Thoracic aorta (tissue), 2 donors: ENCODE data around the gene FAM110D. TPM values are rescaled to one million over a fixed set of nuclear protein-coding genes. Genes with fewer than 3 reads are reported as not detected.

Experiments
- ATAC-seq: fragments of 150-250 bp; one replicate; pipeline ENCODE4 v1.8.0; 2017; ENCODE audit warnings: low read depth; ENCODE audit not compliant: insufficient number of reproducible peaks, low FRiP score
- DNase-seq: peaks from one replicate; pipeline ENCODE4 v3.0.0-alpha.2; 2020; ENCODE audit warnings: low spot score
- H3K27ac ChIP-seq, 2 donors: fragments of 200-600 bp; sonication (generic); 1 replicate in 1 of 2; 2 replicates in 1 of 2; pipeline ENCODE4 v1.5.1; 2016; ENCODE audit warnings: mild to moderate bottlenecking in 2 of 2, moderate library complexity in 2 of 2
- H3K27me3 ChIP-seq: fragments of 200-600 bp; sonication (generic); replicated peaks from 2 replicates; pipeline ENCODE4 v1.6.0; 2016; ENCODE audit warnings: mild to moderate bottlenecking; ENCODE audit not compliant: insufficient read depth
- H3K36me3 ChIP-seq: fragments of 200-600 bp; sonication (generic); one replicate; pipeline ENCODE4 v1.5.1; 2016
- H3K4me1 ChIP-seq, 2 donors: fragments of 200-600 bp; sonication (generic); 1 replicate in 1 of 2; 2 replicates in 1 of 2; pipeline versions ENCODE4 v1.5.1 to v1.6.0; 2016; ENCODE audit warnings: low read depth in 2 of 2, mild to moderate bottlenecking in 1 of 2; ENCODE audit not compliant: control insufficient read depth in 1 of 2
- H3K4me3 ChIP-seq: fragments of 200-600 bp; sonication (generic); 2 replicates; pipeline ENCODE4 v1.5.1; 2016; ENCODE audit warnings: mild to moderate bottlenecking
- H3K9me3 ChIP-seq: fragments of 200-600 bp; sonication (generic); 2 replicates; pipeline ENCODE4 v1.5.1; 2016
- CTCF ChIP-seq: fragments of 200-600 bp; sonication (generic); IDR thresholded peaks from one replicate; pipeline ENCODE4 v1.5.1; 2019; ENCODE audit warnings: antibody characterized with exemption
- total RNA-seq, 2 donors: library from RNA; depleted of rRNA; stranded (reverse); fragments of >200 nt; gene quantifications; one replicate each; pipeline versions ENCODE4 v1.1.0 to v1.2.3, GENCODE V29; 2016

The FAM110D gene
- total RNA-seq, 2 donors from 2014 or later, result 9.9 to 10.6 TPM

GRCh38 chr1:26184883-26185282 is 26.0 kb downstream of the FAM110D start:
- H3K36me3 ChIP-seq, result no peaks in the 10 kb centered on the region
- TF ChIP-seq CTCF, result no peak
- no peak overlapping the region for H3K4me3 ChIP-seq
- no peak for DNase-seq
- H3K4me1 ChIP-seq, result no peaks in the 10 kb centered on the region
- ATAC-seq, result no peak
- no peaks in the 10 kb centered on the region for H3K9me3 ChIP-seq
- no peak overlapping the region for H3K27ac ChIP-seq
- no peaks in the 10 kb centered on the region for H3K27me3 ChIP-seq

GRCh38 chr1:26187882-26188281 is 29.0 kb downstream of the FAM110D start:
- no peaks in the 10 kb centered on the region for H3K27me3 ChIP-seq
- no peak overlapping the region for H3K27ac ChIP-seq

DNA sequence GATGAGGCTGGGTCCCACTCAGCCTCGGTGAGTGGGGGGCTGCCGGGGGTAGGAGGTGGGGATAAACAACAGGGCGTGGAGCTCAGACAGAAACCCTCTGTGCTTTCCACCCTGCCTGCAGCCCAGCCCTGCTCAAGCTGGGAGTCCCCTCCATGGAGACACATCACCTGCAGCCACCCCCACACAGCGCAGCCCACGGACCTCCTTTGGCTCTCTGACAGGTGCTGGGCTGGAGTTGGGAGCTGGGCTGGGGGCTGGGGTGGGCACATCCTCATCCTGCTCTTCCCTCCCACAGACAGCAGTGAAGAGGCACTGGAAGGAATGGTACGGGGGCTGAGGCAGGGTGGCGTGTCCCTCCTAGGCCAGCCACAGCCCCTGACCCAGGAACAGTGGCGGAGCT is 29.6 kb downstream of the FAM110D start:
- DNase-seq (no peak), ATAC-seq (no peak)
- Histone ChIP-seq H3K9me3 (no peaks in the 10 kb centered on the region), H3K27ac (no peak overlapping the region), H3K27me3 (no peaks in the 10 kb centered on the region), H3K36me3 (no peaks in the 10 kb centered on the region), H3K4me1 (no peaks in the 10 kb centered on the region), H3K4me3 (no peak overlapping the region)
- no peak for TF ChIP-seq CTCF

More at GRCh38 chr1:26187882-26188281, 29.0 kb downstream of the FAM110D start:
- DNase-seq (no peak), ATAC-seq (no peak)
- Histone ChIP-seq H3K4me1 (no peaks in the 10 kb centered on the region), H3K36me3 (no peaks in the 10 kb centered on the region), H3K9me3 (no peaks in the 10 kb centered on the region), H3K4me3 (no peak overlapping the region)
- TF ChIP-seq CTCF, result no peak

DNA sequence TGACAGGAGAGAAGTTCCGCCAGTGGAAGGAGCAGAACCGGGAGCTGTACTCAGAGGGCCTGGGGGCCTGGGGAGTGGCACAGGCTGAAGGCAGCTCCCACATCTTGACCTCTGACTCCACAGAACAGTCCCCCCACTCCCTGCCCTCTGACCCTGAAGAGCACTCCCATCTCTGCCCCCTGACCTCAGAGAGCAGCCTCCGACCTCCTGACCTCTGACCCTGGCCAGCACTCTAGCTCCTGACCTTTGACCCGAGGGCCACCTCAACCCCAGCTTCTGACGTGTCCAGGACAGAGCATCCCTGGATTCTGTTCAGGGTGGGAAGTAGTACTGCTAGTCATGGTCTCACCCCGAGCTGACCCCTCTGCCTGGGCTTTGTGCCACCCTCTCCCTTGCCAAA is 30.5 kb downstream of the FAM110D start:
- Histone ChIP-seq H3K9me3 (no peaks in the 10 kb centered on the region), H3K36me3 (no peaks in the 10 kb centered on the region), H3K4me3 (no peak overlapping the region), H3K27me3 (no peaks in the 10 kb centered on the region), H3K4me1 (no peaks in the 10 kb centered on the region), H3K27ac (no peak overlapping the region)
- DNase-seq (no peak), ATAC-seq (no peak)
- TF ChIP-seq CTCF, result no peak

GRCh38 chr1:26189751-26190275 is 30.9 kb downstream of the FAM110D start:
- Histone ChIP-seq H3K4me3 (no peak overlapping the region), H3K36me3 (no peaks in the 10 kb centered on the region), H3K9me3 (no peaks in the 10 kb centered on the region), H3K27ac (no peak overlapping the region), H3K27me3 (no peaks in the 10 kb centered on the region), H3K4me1 (no peaks in the 10 kb centered on the region)
- ATAC-seq, result no peak
- TF ChIP-seq CTCF, result no peak
- DNase-seq, result no peak
